ENCODE measurements around the gene TRIM37. TPM values are rescaled to one million over a fixed set of nuclear protein-coding genes. Genes with fewer than 3 reads are reported as not detected.

TRIM37 gene
- total and polyA plus RNA-seq, 2 donors (not counting 1 experiment from before 2014, with no cell fraction given) = 5.1 to 28.3 TPM

GRCh38 chr17:58969156-58969555, 137.5 kb downstream of the TRIM37 start:
- ChIA-PET POLR2A (no interaction called here), CTCF (no interaction called here)
- H3K9ac ChIP-seq (ENCODE audit: low read length) = no peak overlapping the region
- H4K20me1 ChIP-seq (ENCODE audit: control insufficient read depth, insufficient read depth, low read length, poor library complexity, severe bottlenecking) = no peaks in the 10 kb centered on the region
- H3K4me2 ChIP-seq (replicated peaks; ENCODE audit: low read depth, low read length, poor library complexity, severe bottlenecking) = no peak overlapping the region
- Mint-ChIP-seq H3K4me1 (peaks cover 7% of the 10 kb centered on the region), H3K27me3 (no peaks in the 10 kb centered on the region), H3K4me3 (no peak overlapping the region), H3K27ac (no peak overlapping the region), H3K9me3 (ENCODE audit: insufficient read depth) (no peaks in the 10 kb centered on the region)
- no peak overlapping the region for H2AFZ ChIP-seq (ENCODE audit: insufficient read depth, low read depth, low read length, poor library complexity, severe bottlenecking)
- no peak overlapping the region for H3K4me3 ChIP-seq (ENCODE audit: control extremely low read depth in 1 of 5, extremely low read depth in 1 of 5, insufficient read depth in 1 of 5, low read depth in 2 of 5, low read length in 4 of 5)
- no peak overlapping the region for H3K27ac ChIP-seq (ENCODE audit: low read length in 2 of 2)
- WGBS (ENCODE audit: insufficient coverage) = no CpG with 5 or more reads among the region's 1 CpG
- no peaks in the 10 kb centered on the region for H3K36me3 ChIP-seq (replicated peaks in 1 of 2; ENCODE audit: control extremely low read depth in 1 of 2, control insufficient read depth in 1 of 2, extremely low read depth in 1 of 2, insufficient read depth in 2 of 2, low read length in 1 of 2)
- DNase-seq (no peak), ATAC-seq (ENCODE audit: low read depth) (no peak)
- H3K4me1 ChIP-seq (ENCODE audit: control insufficient read depth in 2 of 2, insufficient read depth in 2 of 2, low read length in 2 of 2) = peaks cover 4% of the 10 kb centered on the region in 2 donors
- TF ChIP-seq CTCF (IDR thresholded peaks at IDR 0.05) (no peak), EZH2 (IDR thresholded peaks at IDR 0.05; ENCODE audit: borderline replicate concordance, insufficient read depth, low read depth, low read length, poor library complexity, severe bottlenecking) (no peak)
- intact Hi-C loops (cut with micrococcal nuclease) = no loop called here
- H3K27me3 ChIP-seq (replicated peaks in 1 of 4; ENCODE audit: control extremely low read depth in 1 of 4, control insufficient read depth in 3 of 4, insufficient read depth in 4 of 4, low read length in 3 of 4) = no peaks in the 10 kb centered on the region
- H3K9me3 ChIP-seq (ENCODE audit: control extremely low read depth in 1 of 3, control insufficient read depth in 2 of 3, insufficient read depth in 1 of 3, low read length in 2 of 3) = no peaks in the 10 kb centered on the region
- H3K79me2 ChIP-seq (ENCODE audit: control insufficient read depth, insufficient read depth, low read length) = no peaks in the 10 kb centered on the region

- no peak overlapping the region for H3K27ac Mint-ChIP-seq
Observed at GRCh38 chr17:58968426-58969061, 138.1 kb downstream of the TRIM37 start.

More at GRCh38 chr17:58968426-58969061, 138.1 kb downstream of the TRIM37 start:
- Histone ChIP-seq H3K79me2 (ENCODE audit: control insufficient read depth, insufficient read depth, low read length) (no peaks in the 10 kb centered on the region), H3K27ac (ENCODE audit: low read length in 2 of 2) (no peak overlapping the region), H3K9me3 (ENCODE audit: control extremely low read depth in 1 of 3, control insufficient read depth in 2 of 3, insufficient read depth in 1 of 3, low read length in 2 of 3) (no peaks in the 10 kb centered on the region), H3K4me1 (ENCODE audit: control insufficient read depth in 2 of 2, insufficient read depth in 2 of 2, low read length in 2 of 2) (no peaks in the 10 kb centered on the region), H3K27me3 (replicated peaks in 1 of 4; ENCODE audit: control extremely low read depth in 1 of 4, control insufficient read depth in 3 of 4, insufficient read depth in 4 of 4, low read length in 3 of 4) (no peaks in the 10 kb centered on the region), H3K36me3 (replicated peaks in 1 of 2; ENCODE audit: control extremely low read depth in 1 of 2, control insufficient read depth in 1 of 2, extremely low read depth in 1 of 2, insufficient read depth in 2 of 2, low read length in 1 of 2) (no peaks in the 10 kb centered on the region), H3K9ac (ENCODE audit: low read length) (no peak overlapping the region), H3K4me2 (replicated peaks; ENCODE audit: low read depth, low read length, poor library complexity, severe bottlenecking) (no peak overlapping the region), H2AFZ (ENCODE audit: insufficient read depth, low read depth, low read length, poor library complexity, severe bottlenecking) (no peak overlapping the region), H3K4me3 (ENCODE audit: control extremely low read depth in 1 of 5, extremely low read depth in 1 of 5, insufficient read depth in 1 of 5, low read depth in 2 of 5, low read length in 4 of 5) (no peak overlapping the region), H4K20me1 (ENCODE audit: control insufficient read depth, insufficient read depth, low read length, poor library complexity, severe bottlenecking) (no peaks in the 10 kb centered on the region)
- WGBS (ENCODE audit: insufficient coverage) = 84% methylated on average over 2 of the region's 4 CpGs
- Mint-ChIP-seq H3K4me3 (no peak overlapping the region), H3K9me3 (ENCODE audit: insufficient read depth) (no peaks in the 10 kb centered on the region), H3K4me1 (peaks cover 4% of the 10 kb centered on the region), H3K27me3 (no peaks in the 10 kb centered on the region)
- CTCF ChIA-PET = no interaction called here
- intact Hi-C loops (cut with micrococcal nuclease) = no loop called here
- POLR2A ChIA-PET = no interaction called here
- TF ChIP-seq CTCF (IDR thresholded peaks at IDR 0.05) (no peak), EZH2 (IDR thresholded peaks at IDR 0.05; ENCODE audit: borderline replicate concordance, insufficient read depth, low read depth, low read length, poor library complexity, severe bottlenecking) (no peak)
- ATAC-seq (ENCODE audit: low read depth) = no peak
- DNase-seq = no peak

Data from B cell (primary cell).